HG03520 (cell line): ENCODE data around the gene ZBED1.
"Not testable (repeated sequence)": the region's sequence is repeated elsewhere in the genome, so short reads cannot be mapped to it uniquely, and the experiment has no call there.

ENCODE experiments used
- ATAC-seq: cut with Tn5 transposase; IDR thresholded peaks from one replicate; pipeline ENCODE4 v1.9.1; 2021; ENCODE audit warnings: mild to moderate bottlenecking, moderate library complexity; ENCODE audit not compliant: unreplicated experiment

The ZBED1 gene

GRCh38 chrX:2498781-2499302, 1.9 kb downstream of the ZBED1 start:
- no peak for ATAC-seq

GRCh38 chrX:2497961-2498780, 2.6 kb downstream of the ZBED1 start:
- no peak for ATAC-seq

GRCh38 chrX:2495595-2495994, 5.2 kb downstream of the ZBED1 start:
- ATAC-seq, result no peak

- no peak for ATAC-seq
These were observed 8.1 kb downstream of the ZBED1 start for GRCh38 chrX:2492531-2493218.

GRCh38 chrX:2490634-2491033, 10.1 kb downstream of the ZBED1 start:
- ATAC-seq, result no peak

- ATAC-seq, result no peak
These were observed 11.0 kb downstream of the ZBED1 start for GRCh38 chrX:2489446-2490445.

GRCh38 chrX:2488621-2489285, 12.0 kb downstream of the ZBED1 start:
- ATAC-seq, result no peak

- ATAC-seq, result no peak
These were observed 13.4 kb downstream of the ZBED1 start for GRCh38 chrX:2487366-2487765.

GRCh38 chrX:2486476-2487133, 14.2 kb downstream of the ZBED1 start:
- ATAC-seq, result no peak

- ATAC-seq, result no peak
These were observed 14.9 kb downstream of the ZBED1 start for GRCh38 chrX:2485789-2486345.

- no peak for ATAC-seq
These were observed 15.8 kb downstream of the ZBED1 start for GRCh38 chrX:2484721-2485648.

- ATAC-seq, result no peak
These were observed 16.5 kb downstream of the ZBED1 start for GRCh38 chrX:2484256-2484655.

GRCh38 chrX:2483398-2484060, 17.2 kb downstream of the ZBED1 start:
- no peak for ATAC-seq

GRCh38 chrX:2481597-2481996, 19.2 kb downstream of the ZBED1 start:
- ATAC-seq, result not testable (repeated sequence)

- ATAC-seq, result not testable (repeated sequence)
These were observed 20.8 kb downstream of the ZBED1 start for GRCh38 chrX:2479982-2480381.

- no peak for ATAC-seq
These were observed 21.4 kb downstream of the ZBED1 start for GRCh38 chrX:2479420-2479780.

GRCh38 chrX:2478546-2479419, 22.0 kb downstream of the ZBED1 start:
- no peak for ATAC-seq
